ENCODE measurements around the gene C19orf25.
A peak's percentile ranks its signal among the peaks of the same experiment; 100 is the strongest.
"Not testable (repeated sequence)": the region's sequence is repeated elsewhere in the genome, so short reads cannot be mapped to it uniquely, and the experiment has no call there.

Gene C19orf25

DNA sequence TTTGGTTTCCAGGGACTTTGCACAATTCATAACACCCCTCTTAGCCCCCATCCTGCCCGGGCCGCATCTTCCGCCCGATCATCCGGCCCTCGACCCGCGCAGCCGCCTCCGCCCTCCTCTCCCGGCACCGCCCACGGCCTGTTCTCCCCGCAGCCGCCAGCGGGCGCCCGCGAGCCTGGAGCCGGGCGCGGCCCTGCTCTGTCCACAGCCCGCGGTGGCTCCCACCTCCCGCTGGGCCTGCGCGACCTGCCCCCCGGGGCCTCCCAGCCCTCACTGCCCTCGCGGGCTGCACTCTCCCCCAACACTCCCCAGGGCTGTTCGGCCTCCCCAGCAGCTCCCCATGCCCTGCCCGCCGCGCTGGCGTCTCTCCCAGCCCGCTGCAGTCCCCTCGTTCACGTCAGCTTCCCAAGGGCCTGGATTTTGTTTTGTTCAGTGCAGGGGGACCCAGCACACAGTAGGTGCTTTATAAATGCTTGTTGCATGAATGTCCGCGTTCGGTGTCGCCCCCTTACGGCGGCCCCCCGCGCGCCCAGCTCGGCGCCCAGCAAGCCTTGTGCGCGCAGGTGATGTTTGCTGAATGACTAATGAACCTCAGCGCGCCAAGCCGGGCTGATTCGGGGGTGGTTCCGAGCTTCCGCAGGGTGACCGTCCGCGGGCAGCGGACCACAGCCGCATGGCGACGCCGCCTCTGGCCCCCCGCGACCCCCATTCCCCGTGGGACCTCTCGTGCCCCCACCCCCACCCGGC lies 33.7 kb downstream of the C19orf25 start:
- TF ChIP-seq CTCF (IDR thresholded peaks at IDR 0.05; ENCODE audit: low read depth, low read length): peak; percentile 47
- DNase-seq (ENCODE audit: extremely low read depth, low read depth): no peak

DNA sequence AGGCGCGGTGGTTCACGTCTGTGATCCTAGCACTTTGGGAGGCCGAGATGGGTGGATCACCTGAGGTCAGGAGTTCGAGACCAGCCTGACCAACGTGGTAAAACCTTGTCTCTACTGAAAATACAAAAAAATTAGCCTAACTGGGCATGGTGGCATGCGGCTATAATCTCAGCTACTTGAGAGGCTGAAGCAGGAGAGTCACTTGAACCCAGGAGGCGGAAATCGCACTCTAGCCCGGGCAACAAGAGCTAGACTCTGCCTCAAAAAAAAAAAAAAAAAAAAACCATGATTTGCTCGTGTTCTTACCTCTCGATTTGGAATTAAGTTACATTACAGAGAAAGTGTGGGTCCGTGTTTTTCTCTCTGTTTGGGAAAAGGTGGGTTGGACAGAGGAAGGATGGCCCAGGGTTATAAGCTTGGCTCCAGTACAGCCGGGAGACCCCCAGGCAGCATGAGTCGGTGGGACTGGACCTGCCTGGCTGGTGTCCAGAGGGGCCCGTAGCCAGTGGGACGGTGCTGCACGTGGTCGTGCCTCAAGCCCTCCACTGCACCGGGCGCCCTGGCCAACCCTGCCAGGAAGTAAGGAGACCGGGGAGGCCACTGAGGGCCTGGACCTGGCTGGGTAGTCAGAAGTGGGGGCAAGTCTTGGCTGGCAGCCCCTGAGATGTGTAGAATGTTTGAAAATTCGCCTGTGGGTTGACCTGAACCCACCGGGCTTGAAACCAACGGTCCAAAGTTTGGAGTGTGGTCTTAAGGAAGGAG lies 37.2 kb downstream of the C19orf25 start:
- no peak for TF ChIP-seq CTCF (IDR thresholded peaks at IDR 0.05; ENCODE audit: low read depth, low read length)
- no peak for DNase-seq (ENCODE audit: extremely low read depth, low read depth)

GRCh38 chr19:1441022-1441426 lies 38.0 kb downstream of the C19orf25 start:
- no peak for TF ChIP-seq CTCF (IDR thresholded peaks at IDR 0.05; ENCODE audit: low read depth, low read length)
- no peak for DNase-seq (ENCODE audit: extremely low read depth, low read depth)

GRCh38 chr19:1440418-1440801 lies 38.6 kb downstream of the C19orf25 start:
- DNase-seq (ENCODE audit: extremely low read depth, low read depth): no peak
- no peak for TF ChIP-seq CTCF (IDR thresholded peaks at IDR 0.05; ENCODE audit: low read depth, low read length)

- DNase-seq (ENCODE audit: extremely low read depth, low read depth): not testable (repeated sequence)
Observed at GRCh38 chr19:1439525-1440417, 39.2 kb downstream of the C19orf25 start.

- DNase-seq (ENCODE audit: extremely low read depth, low read depth): no peak
- no peak for TF ChIP-seq CTCF (IDR thresholded peaks at IDR 0.05; ENCODE audit: low read depth, low read length)
Observed at GRCh38 chr19:1438933-1439354, 40.1 kb downstream of the C19orf25 start.

DNA sequence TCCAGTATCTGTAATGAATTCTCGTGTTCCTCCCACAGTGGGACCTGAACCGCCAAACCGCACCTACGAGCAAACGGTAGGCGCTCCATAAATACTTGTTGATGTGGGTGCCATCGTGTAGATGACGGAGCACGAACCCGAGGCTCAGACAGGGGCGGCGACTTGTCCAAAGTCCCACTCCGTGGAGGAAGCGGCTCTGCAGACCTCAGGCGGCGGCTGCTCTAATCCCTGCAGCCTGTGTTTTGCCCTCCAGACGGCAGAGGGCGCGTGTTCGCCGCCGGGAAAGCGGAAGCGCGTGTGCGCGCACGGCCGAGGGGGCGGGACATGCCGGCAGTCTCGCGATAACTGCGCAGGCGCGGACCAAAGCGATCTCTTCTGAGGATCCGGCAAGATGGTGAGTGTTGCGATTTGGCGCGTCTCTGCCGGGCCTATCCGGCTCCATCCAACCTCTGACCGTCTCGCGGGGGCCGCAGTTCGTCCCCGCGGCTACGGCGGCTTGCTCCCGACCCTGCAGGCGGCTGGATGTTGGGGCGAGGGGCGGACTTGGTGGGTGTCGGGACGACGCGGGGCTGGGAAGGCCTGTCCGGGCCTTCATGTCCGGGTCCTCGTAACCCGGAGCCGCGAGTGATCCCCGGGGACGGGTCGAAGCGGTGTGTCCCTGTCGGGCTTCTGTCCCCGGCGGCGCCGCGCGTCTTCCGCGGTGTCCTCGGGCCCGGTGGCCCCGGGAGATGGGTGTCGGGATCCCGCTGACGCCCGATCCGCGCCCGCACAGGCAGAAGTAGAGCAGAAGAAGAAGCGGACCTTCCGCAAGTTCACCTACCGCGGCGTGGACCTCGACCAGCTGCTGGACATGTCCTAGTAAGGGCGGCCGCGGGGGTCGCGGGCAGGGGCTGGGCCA lies 40.7 kb downstream of the C19orf25 start, which contains the start of gene RPS15:
Gene RPS15, plus strand, starts transcription at position 362 of the 898 bp plus-strand sequence. Its CDS starts 30 bp downstream, at position 392.
- TF ChIP-seq CTCF (IDR thresholded peaks at IDR 0.05; ENCODE audit: low read depth, low read length): peak; percentile 91
- DNase-seq (ENCODE audit: extremely low read depth, low read depth): peak; percentile 91
